Measurements from ENCODE around the gene CPA3.

- TF ChIP-seq JUND (IDR thresholded peaks at IDR 0.05) (no peak), CTCF (IDR thresholded peaks at IDR 0.05; ENCODE audit: low read depth, low read length, missing input control) (no peak), RXRA (IDR thresholded peaks at IDR 0.05) (no peak)
Measured at GRCh38 chr3:148853076-148853475, 12.0 kb upstream of the CPA3 start.

Measured in liver (tissue), 3 donors.